GM12801 (cell line): Measurements from ENCODE around the gene NR2F1-AS1.

Experiments used
- CTCF ChIP-seq: IDR thresholded peaks from one replicate; pipeline ENCODE4 v1.5.1; 2011; ENCODE audit warnings: control low read depth; ENCODE audit not compliant: insufficient read length; ENCODE audit errors: extremely low read depth

Gene NR2F1-AS1

GRCh38 chr5:93479982-93480509 lies 101.0 kb downstream of the NR2F1-AS1 start:
- TF ChIP-seq CTCF: no peak

DNA sequence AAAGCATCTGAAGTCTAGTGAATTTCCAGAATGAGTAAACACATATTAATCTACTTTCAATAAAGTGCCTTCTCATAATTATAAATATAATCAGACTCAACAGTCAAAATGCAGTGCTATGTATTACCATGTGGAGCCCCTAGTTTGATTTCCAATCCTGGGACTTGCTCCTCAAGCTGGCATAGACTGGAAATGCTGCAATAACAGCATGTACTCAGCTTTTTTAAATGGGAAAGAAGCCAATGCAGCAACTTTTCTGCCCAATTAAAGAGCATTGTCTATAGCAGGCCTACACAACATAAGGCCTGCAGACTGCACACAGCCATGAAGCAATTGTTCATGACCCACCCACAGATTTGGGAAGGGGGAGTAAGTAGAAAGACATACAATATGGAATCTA lies 103.2 kb downstream of the NR2F1-AS1 start:
- TF ChIP-seq CTCF: no peak

DNA sequence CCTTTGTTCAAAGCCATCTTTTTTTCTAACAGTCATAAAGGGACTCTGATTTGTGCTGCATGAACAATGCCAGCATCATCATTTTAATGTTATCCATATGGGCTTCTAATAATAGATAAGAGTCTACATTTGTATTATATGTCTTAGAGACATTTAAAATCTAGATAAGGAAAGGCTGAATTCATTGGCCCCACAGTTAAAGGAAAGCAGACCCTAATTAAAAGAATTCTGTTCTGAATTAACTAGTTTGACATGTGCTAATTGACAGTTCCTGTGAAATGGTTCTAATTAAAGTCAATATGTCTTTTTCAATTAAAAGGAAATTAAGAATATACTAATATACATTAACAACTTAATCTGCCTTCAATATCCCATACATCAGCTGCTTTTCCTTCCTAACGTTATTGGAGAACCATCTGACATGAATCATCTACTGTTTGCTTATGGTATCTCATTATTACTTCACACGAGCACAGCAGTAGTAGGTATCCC lies 104.7 kb downstream of the NR2F1-AS1 start:
- TF ChIP-seq CTCF: no peak

- no peak for TF ChIP-seq CTCF
Observed at GRCh38 chr5:93462916-93463315, 118.1 kb downstream of the NR2F1-AS1 start.

GRCh38 chr5:93461756-93462155 lies 119.3 kb downstream of the NR2F1-AS1 start:
- TF ChIP-seq CTCF: no peak

DNA sequence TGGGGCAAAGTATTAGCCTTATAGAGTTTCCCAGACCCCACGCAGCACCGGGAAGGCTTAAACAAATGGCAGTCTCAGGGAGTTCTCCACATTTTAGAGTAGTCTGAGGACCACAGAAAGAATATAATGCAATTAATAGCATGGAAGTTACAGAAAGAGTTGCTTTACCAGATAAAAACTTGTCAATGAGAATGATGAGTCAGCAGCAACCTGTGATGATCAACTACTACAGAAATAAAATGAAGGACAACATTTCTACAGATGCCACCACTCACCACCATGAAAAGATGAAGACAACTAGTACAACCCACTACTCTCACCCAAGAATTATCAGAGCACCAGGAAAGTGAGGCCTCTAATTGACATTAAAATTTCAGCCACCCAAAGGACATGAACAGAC lies 120.7 kb downstream of the NR2F1-AS1 start:
- TF ChIP-seq CTCF: no peak

DNA sequence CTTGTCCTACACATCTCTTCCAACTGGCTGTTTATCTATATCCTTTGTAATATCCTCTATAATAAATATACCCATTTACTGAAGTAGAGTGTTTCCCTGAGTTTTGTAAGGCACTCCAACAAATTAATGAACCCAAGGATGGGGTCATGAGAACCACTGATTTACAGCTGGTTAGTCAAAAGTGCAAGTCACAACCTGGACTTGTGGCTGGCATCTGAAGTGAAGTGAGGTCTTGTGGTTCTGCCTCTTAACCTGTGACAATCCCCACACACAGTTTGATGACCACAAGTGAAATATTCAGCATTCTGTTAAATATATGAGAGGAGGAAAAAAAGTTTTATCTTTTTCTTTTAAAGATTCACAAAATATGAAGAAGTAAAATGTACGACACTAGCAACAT lies 126.1 kb downstream of the NR2F1-AS1 start:
- no peak for TF ChIP-seq CTCF

- no peak for TF ChIP-seq CTCF
Observed at GRCh38 chr5:93452255-93452654, 128.8 kb downstream of the NR2F1-AS1 start.
